GM12878 (cell line): ENCODE data around the gene R3HDM2. TPM values are rescaled to one million over a fixed set of nuclear protein-coding genes. Genes with fewer than 3 reads are reported as not detected.

ENCODE experiments used
- ATAC-seq: fragments of 200-7000 bp; cut with Tn5 transposase; 3 replicates; pipeline ENCODE4 v1.9.1; 2020; ENCODE audit warnings: mild to moderate bottlenecking, moderate library complexity
- BruUV-seq: library from RNA; stranded (reverse); fragments of 400-500 nt; replicated peaks from 2 replicates; lab custom pipeline; 2021; lab: Mats Ljungman, UMichigan
- CTCF ChIA-PET: fragments of 300-600 bp; sonication (Branson Sonifier 250); formaldehyde crosslinking; extraction: SDS; loops from one replicate; lab custom pipeline; 2021; ENCODE audit warnings: inconsistent platforms; lab: Yijun Ruan, JAX
- POLR2A ChIA-PET: fragments of 350-600 bp; formaldehyde crosslinking; extraction: SDS; loops from one replicate; lab custom pipeline; 2021; ENCODE audit warnings: inconsistent platforms; lab: Charles Lee
- RAD21 ChIA-PET: fragments of 300-600 bp; sonication (Branson Sonifier 250); formaldehyde crosslinking; loops from one replicate; lab custom pipeline; 2023; ENCODE audit warnings: antibody characterized with exemption; ENCODE audit not compliant: unreplicated experiment; lab: Charles Lee
- SMC1A ChIA-PET: fragments of 300-600 bp; sonication (Branson Sonifier 250); formaldehyde crosslinking; loops from one replicate; lab custom pipeline; 2023; ENCODE audit not compliant: unreplicated experiment, uncharacterized antibody; lab: Charles Lee
- DNase-seq: peaks from one replicate; pipeline ENCODE4 v3.0.0-alpha.2; 2011; ENCODE audit warnings: low read depth, low spot score
- FAIRE-seq: peaks from 3 replicates; lab custom pipeline; 2011; peaks lifted over from hg19 to GRCh38; lab: Jason Lieb, UNC
- H2AFZ ChIP-seq: 2 replicates; pipeline ENCODE4 v1.6.0; 2011; ENCODE audit warnings: low read depth, low read length, control low read depth; ENCODE audit not compliant: control insufficient read depth
- H3K27ac ChIP-seq: 2 replicates; pipeline ENCODE4 v1.5.1; 2011; ENCODE audit warnings: control low read depth; ENCODE audit not compliant: control insufficient read depth, insufficient read depth
- H3K27me3 ChIP-seq, 2 experiments: replicated peaks in 1 of 2; 2 replicates each; pipeline versions ENCODE4 v1.6.0 to v1.6.1; 2011; ENCODE audit warnings: low read length in 1 of 2; ENCODE audit not compliant: control insufficient read depth in 2 of 2, insufficient read depth in 2 of 2
- H3K36me3 ChIP-seq, 2 experiments: 2 replicates each; pipeline ENCODE4 v1.5.1; 2011; ENCODE audit warnings: low read length in 1 of 2; ENCODE audit not compliant: control insufficient read depth in 2 of 2, insufficient read depth in 2 of 2
- H3K4me1 ChIP-seq: 2 replicates; pipeline ENCODE4 v1.6.1; 2011; ENCODE audit warnings: mild to moderate bottlenecking, low read length, moderate library complexity, mixed read lengths; ENCODE audit not compliant: control insufficient read depth, insufficient read depth
- H3K4me2 ChIP-seq: 2 replicates; pipeline ENCODE4 v1.6.0; 2011; ENCODE audit warnings: control low read depth; ENCODE audit not compliant: control insufficient read depth, insufficient read depth
- H3K4me3 ChIP-seq: fragments of 200-600 bp; sonication (generic); 2 replicates; pipeline ENCODE4 v1.5.1; 2016
- H3K79me2 ChIP-seq: 2 replicates; pipeline ENCODE4 v1.6.0; 2011; ENCODE audit warnings: low read length; ENCODE audit not compliant: control insufficient read depth, insufficient read depth
- H3K9ac ChIP-seq: 2 replicates; pipeline ENCODE4 v1.8.0; 2011; ENCODE audit warnings: low read length, control low read depth, mixed read lengths; ENCODE audit not compliant: control insufficient read depth, insufficient read depth
- H3K9me3 ChIP-seq: replicated peaks from 3 replicates; pipeline ENCODE4 v1.5.1; 2011; ENCODE audit warnings: mild to moderate bottlenecking, low read length; ENCODE audit not compliant: control insufficient read depth, insufficient read depth
- H4K20me1 ChIP-seq: 2 replicates; pipeline ENCODE4 v1.6.0; 2011; ENCODE audit not compliant: control insufficient read depth, insufficient read depth
- BMI1 ChIP-seq: fragments of 450-650 bp; IDR thresholded peaks from 2 replicates; pipeline ENCODE4 v1.6.1; 2016; ENCODE audit warnings: mild to moderate bottlenecking, moderate library complexity, borderline replicate concordance
- JUNB ChIP-seq: IDR thresholded peaks from 2 replicates; pipeline ENCODE4 v1.6.1; 2016; ENCODE audit warnings: antibody characterized with exemption, mild to moderate bottlenecking
- POLR2A ChIP-seq: IDR thresholded peaks from 2 replicates; pipeline ENCODE4 v1.6.1; 2011; ENCODE audit warnings: low read depth, mild to moderate bottlenecking, low read length
- SPI1 ChIP-seq: IDR thresholded peaks from 2 replicates; pipeline ENCODE4 v1.6.1; 2011; ENCODE audit warnings: low read depth, mild to moderate bottlenecking, low read length, moderate library complexity, borderline replicate concordance; ENCODE audit not compliant: insufficient read depth
- SREBF2 ChIP-seq: IDR thresholded peaks from 2 replicates; pipeline ENCODE4 v1.6.1; 2012; ENCODE audit warnings: mild to moderate bottlenecking, low read length
- WGBS: methylation state at CpG from one replicate; pipeline ENCODE4 v1.1.6; 2016; ENCODE audit warnings: low lambda C conversion rate; ENCODE audit not compliant: insufficient replicate concordance, insufficient coverage; ENCODE audit errors: missing lambda C conversion rate; 5-methylcytosine and 5-hydroxymethylcytosine counted together
- in situ Hi-C: fragments of 300-500 bp; cut with MboI; formaldehyde crosslinking; loops from 9 replicates; pipeline ENCODE4 v1.14.3; 2018; ENCODE audit warnings: mixed read lengths
- intact Hi-C: fragments of 100-400 bp; cut with micrococcal nuclease; formaldehyde crosslinking; loops from one replicate; pipeline ENCODE4 v1.14.2; 2022; ENCODE audit not compliant: unreplicated experiment
- polyA plus RNA-seq, 11 experiments: library from polyadenylated mRNA; depleted of rRNA in 4 of 11; unstranded in 6 of 11; stranded (reverse) in 5 of 11; fragments of >200 nt; fragmentation: Nextera tagmentation in 4 of 11; fragmentation: Illumina TruSeq in 1 of 11; extraction: Ambion mirVana in 4 of 11; extraction: Trizol in 1 of 11; gene quantifications; 1 replicate in 1 of 11; 2 replicates in 10 of 11; pipeline versions ENCODE4 v1.2.1 to v1.2.3, GENCODE V29; 2011 to 2016; ENCODE audit warnings: inconsistent platforms in 2 of 11, missing spikeins in 2 of 11, low read depth in 1 of 11
- total RNA-seq, 4 experiments: library from RNA; depleted of rRNA in 3 of 4; stranded (reverse); fragments of >200 nt in 3 of 4; fragmentation: Illumina TruSeq in 1 of 4; extraction: Trizol in 1 of 4; gene quantifications; 2 replicates each; pipeline versions ENCODE4 v1.2.1 to v1.2.3, GENCODE V29; 2013 to 2021

R3HDM2 gene
- total and polyA plus RNA-seq, 10 of the 15 experiments (the other 5 are each of a cell fraction or from before 2014, with no cell fraction given), result 4.6 to 26.1 (median 11.2) TPM

GRCh38 chr12:57236925-57237595 is 193.8 kb downstream of the R3HDM2 start (continued):
- no peak for TF ChIP-seq JUNB

- DNase-seq (no peak), FAIRE-seq (no peak)
- 43% methylated on average over 39 of the region's 40 CpGs for WGBS
- ChIA-PET CTCF (interaction anchor here (7.8 to 10.7 kb wide), 2 partner anchors 9 to 22 kb away, joined by 202 to 271 read pairs; partner anchors contain the start of gene SHMT2), SMC1A (interaction anchor here (1.4 kb wide), 1 partner anchor 22 kb away, joined by 3 read pairs; no protein-coding TSS in a partner anchor), RAD21 (interaction anchor here (0.9 kb wide), 1 partner anchor 20 kb away, joined by 3 read pairs; no protein-coding TSS in a partner anchor)
- no peaks in the 10 kb centered on the region for H3K9me3 ChIP-seq
- H3K79me2 ChIP-seq, result peaks cover 3% of the 10 kb centered on the region
- in situ Hi-C loops, result no loop called here
- peaks cover 23 to 25% of the 10 kb centered on the region in 2 experiments for H3K36me3 ChIP-seq
- H4K20me1 ChIP-seq, result 0 out of 2 replicates have a peak, but pooled peaks cover 2% of the 10 kb centered on the region
- H3K27me3 ChIP-seq, result peaks cover 3 to 5% of the 10 kb centered on the region in 2 experiments; a peak in 3 of 4 replicates
- peaks cover 34% of the 10 kb centered on the region for H3K4me1 ChIP-seq
- no peak overlapping the region for H3K9ac ChIP-seq
- H3K4me2 ChIP-seq, result no peak overlapping the region
- H2AFZ ChIP-seq, result no peak overlapping the region
- no TSS peak for BruUV-seq
- TF ChIP-seq SREBF2 (no peak), SPI1 (peak; percentile 34; the same call in 1 of the 2 replicates), BMI1 (peak; percentile 65), POLR2A (peak; percentile 62; the same call in 1 of the 2 replicates)
- TF ChIP-seq, all 136 proteins: peak for 3
- ATAC-seq, result no peak
- intact Hi-C loops, result no loop called here
- POLR2A ChIA-PET, result no interaction called here
- Histone ChIP-seq H3K4me3 (no peak overlapping the region), H3K27ac (no peak overlapping the region)
These were observed 194.5 kb downstream of the R3HDM2 start for GRCh38 chr12:57236201-57236924.
